ENCODE measurements around the gene BBS10. TPM values are rescaled to one million over a fixed set of nuclear protein-coding genes. Genes with fewer than 3 reads are reported as not detected.

Gene BBS10
- total and polyA plus RNA-seq, 2 of the 13 experiments (the other 11 are each of a cell fraction or from before 2014, with no cell fraction given) = 4.9 to 7.4 TPM

GRCh38 chr12:76348079-76348901 is at the start of gene BBS10 (continued):
- no peak for TF ChIP-seq STAT5B (CRISPR knock-in tag; IDR thresholded peaks at IDR 0.05)
- TF ChIP-seq HDAC2 (CRISPR knock-in tag; IDR thresholded peaks at IDR 0.05) = no peak
- 0 out of 2 replicates have a peak, but pooled peaks have one; percentile 34 for TF ChIP-seq MAF1 (CRISPR knock-in tag; IDR thresholded peaks at IDR 0.05; ENCODE audit: borderline replicate concordance)
- 0 out of 2 replicates have a peak, but pooled peaks have one; percentile 58 for TF ChIP-seq SMAD1 (CRISPR knock-in tag; IDR thresholded peaks at IDR 0.05; ENCODE audit: borderline replicate concordance, low read depth)
- no peak for TF ChIP-seq DMTF1 (CRISPR knock-in tag; IDR thresholded peaks at IDR 0.05)
- TF ChIP-seq ZNF567 (CRISPR knock-in tag; IDR thresholded peaks at IDR 0.05; ENCODE audit: borderline replicate concordance) = no peak; the same call in 1 of the 2 replicates
- TF ChIP-seq NFATC3 (CRISPR knock-in tag; IDR thresholded peaks at IDR 0.05) = no peak
- peak; percentile 94 for TF ChIP-seq KMT2B (CRISPR knock-in tag; IDR thresholded peaks at IDR 0.05)
- TF ChIP-seq CENPT (CRISPR knock-in tag; IDR thresholded peaks at IDR 0.05; ENCODE audit: low read depth) = no peak
- no peak for TF ChIP-seq ZNF414 (CRISPR knock-in tag; IDR thresholded peaks at IDR 0.05)
- TF ChIP-seq ZNF20 (CRISPR knock-in tag; IDR thresholded peaks at IDR 0.05) = no peak
- no peak for TF ChIP-seq SMARCE1 (IDR thresholded peaks at IDR 0.05; ENCODE audit: borderline replicate concordance)
- no peak for TF ChIP-seq GPBP1L1 (CRISPR knock-in tag; IDR thresholded peaks at IDR 0.05)
- TF ChIP-seq THAP9 (CRISPR knock-in tag; IDR thresholded peaks at IDR 0.05; ENCODE audit: borderline replicate concordance) = peak; percentile 82
- TF ChIP-seq ZNF558 (CRISPR knock-in tag; IDR thresholded peaks at IDR 0.05; ENCODE audit: borderline replicate concordance) = no peak
- no peak for TF ChIP-seq REXO4 (CRISPR knock-in tag; IDR thresholded peaks at IDR 0.05; ENCODE audit: borderline replicate concordance)
- no peak for TF ChIP-seq CEBPB (IDR thresholded peaks at IDR 0.05; ENCODE audit: borderline replicate concordance, low read depth, low read length)
- no peak for TF ChIP-seq NCOA2 (CRISPR knock-in tag; IDR thresholded peaks at IDR 0.05)
- no peak; the same call in 1 of the 2 replicates for TF ChIP-seq ZHX1 (CRISPR knock-in tag; IDR thresholded peaks at IDR 0.05; ENCODE audit: low read depth)

All from HepG2 (cell line).